Brain microvascular endothelial cell (primary cell): ENCODE measurements around the gene MAN1C1.

Experiments
- DNase-seq: peaks from one replicate; pipeline ENCODE4 v3.0.0-alpha.2; 2020
- H3K27ac ChIP-seq: fragments of 250-450 bp; sonication (Bioruptor Pico); 2 replicates; pipeline ENCODE4 v1.5.1; 2020; ENCODE audit warnings: mild to moderate bottlenecking, moderate library complexity
- H3K27me3 ChIP-seq: fragments of 250-450 bp; sonication (Bioruptor Pico); replicated peaks from 2 replicates; pipeline ENCODE4 v1.5.1; 2020; ENCODE audit warnings: mild to moderate bottlenecking
- H3K36me3 ChIP-seq: fragments of 250-450 bp; sonication (Bioruptor Pico); replicated peaks from 2 replicates; pipeline ENCODE4 v1.5.1; 2020; ENCODE audit warnings: mild to moderate bottlenecking
- H3K4me3 ChIP-seq: 2 replicates; pipeline ENCODE4 v1.5.1; 2011; ENCODE audit warnings: low read depth, mild to moderate bottlenecking, control low read depth, low read length, moderate library complexity
- in situ Hi-C: cut with HindIII; loops from 2 replicates; pipeline ENCODE4 v1.10.0; 2017; ENCODE audit warnings: low sequenced_read_pairs, low pct_ligation_motif_present
- TF ChIP-seq, protein P1 (sequence below): IDR thresholded peaks from 2 replicates; pipeline ENCODE4 v1.5.1; 2011; ENCODE audit warnings: low read depth, mild to moderate bottlenecking, moderate library complexity, low read length, control low read depth, inconsistent platforms; ENCODE audit errors: missing control alignments

The MAN1C1 gene

DNA sequence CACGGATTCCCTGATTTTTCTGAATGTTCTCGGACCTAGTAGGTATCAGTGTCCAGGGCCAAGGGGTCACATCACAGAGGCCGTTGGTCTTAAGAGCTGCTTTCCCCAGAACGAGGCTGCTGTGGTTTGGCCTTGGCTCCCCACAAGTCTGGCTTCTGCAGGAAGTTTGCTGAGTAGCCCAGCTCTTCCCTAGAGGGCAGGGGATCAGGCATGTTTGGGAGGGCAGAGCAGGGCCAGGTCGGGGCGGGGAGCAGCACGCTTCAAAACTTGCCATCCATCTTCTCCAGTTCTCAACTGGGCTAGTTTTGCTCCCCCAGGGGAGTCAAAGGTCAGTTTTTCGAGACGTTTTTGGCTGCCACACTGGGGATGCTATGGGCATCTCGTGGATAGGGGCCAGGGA lies 37.0 kb downstream of the MAN1C1 start:
- TF ChIP-seq, protein P1, sequence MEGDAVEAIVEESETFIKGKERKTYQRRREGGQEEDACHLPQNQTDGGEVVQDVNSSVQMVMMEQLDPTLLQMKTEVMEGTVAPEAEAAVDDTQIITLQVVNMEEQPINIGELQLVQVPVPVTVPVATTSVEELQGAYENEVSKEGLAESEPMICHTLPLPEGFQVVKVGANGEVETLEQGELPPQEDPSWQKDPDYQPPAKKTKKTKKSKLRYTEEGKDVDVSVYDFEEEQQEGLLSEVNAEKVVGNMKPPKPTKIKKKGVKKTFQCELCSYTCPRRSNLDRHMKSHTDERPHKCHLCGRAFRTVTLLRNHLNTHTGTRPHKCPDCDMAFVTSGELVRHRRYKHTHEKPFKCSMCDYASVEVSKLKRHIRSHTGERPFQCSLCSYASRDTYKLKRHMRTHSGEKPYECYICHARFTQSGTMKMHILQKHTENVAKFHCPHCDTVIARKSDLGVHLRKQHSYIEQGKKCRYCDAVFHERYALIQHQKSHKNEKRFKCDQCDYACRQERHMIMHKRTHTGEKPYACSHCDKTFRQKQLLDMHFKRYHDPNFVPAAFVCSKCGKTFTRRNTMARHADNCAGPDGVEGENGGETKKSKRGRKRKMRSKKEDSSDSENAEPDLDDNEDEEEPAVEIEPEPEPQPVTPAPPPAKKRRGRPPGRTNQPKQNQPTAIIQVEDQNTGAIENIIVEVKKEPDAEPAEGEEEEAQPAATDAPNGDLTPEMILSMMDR, result no peak
- Histone ChIP-seq H3K27ac (no peak overlapping the region), H3K36me3 (no peaks in the 10 kb centered on the region), H3K4me3 (no peak overlapping the region), H3K27me3 (peaks cover 6% of the 10 kb centered on the region)
- no peak for DNase-seq
- in situ Hi-C loops, result no loop called here

DNA sequence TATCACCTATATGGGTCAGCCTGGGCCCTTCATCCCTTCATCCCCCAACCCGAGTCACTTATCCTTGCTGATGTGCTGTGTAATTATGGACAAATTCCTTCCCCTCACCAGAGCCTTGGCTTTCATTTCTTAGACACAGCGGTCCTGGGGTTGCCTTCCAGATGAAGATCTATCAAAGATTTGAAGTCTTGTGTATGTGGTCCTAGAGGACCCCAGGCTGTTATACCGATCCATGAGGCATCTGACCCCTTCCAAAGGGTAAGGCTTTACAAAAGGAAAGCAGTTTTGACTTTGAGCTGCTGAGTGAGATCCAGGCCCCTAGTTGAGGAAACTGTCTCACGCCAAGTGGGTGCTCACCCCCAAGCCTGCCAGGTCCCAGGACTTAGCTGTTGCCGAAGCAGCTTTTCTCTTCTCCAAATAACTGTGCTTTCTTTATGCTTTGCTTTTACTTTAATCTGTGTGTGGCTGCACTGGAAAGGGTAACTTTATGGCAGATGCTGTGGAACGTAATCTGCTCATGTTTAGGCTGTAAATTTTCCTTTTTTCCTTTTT lies 37.6 kb downstream of the MAN1C1 start:
- H3K27me3 ChIP-seq, result peaks cover 1% of the 10 kb centered on the region
- in situ Hi-C loops, result no loop called here
- H3K27ac ChIP-seq, result no peak overlapping the region
- TF ChIP-seq, protein P1, result no peak
- DNase-seq, result no peak
- H3K36me3 ChIP-seq, result no peaks in the 10 kb centered on the region
- no peak overlapping the region for H3K4me3 ChIP-seq

DNA sequence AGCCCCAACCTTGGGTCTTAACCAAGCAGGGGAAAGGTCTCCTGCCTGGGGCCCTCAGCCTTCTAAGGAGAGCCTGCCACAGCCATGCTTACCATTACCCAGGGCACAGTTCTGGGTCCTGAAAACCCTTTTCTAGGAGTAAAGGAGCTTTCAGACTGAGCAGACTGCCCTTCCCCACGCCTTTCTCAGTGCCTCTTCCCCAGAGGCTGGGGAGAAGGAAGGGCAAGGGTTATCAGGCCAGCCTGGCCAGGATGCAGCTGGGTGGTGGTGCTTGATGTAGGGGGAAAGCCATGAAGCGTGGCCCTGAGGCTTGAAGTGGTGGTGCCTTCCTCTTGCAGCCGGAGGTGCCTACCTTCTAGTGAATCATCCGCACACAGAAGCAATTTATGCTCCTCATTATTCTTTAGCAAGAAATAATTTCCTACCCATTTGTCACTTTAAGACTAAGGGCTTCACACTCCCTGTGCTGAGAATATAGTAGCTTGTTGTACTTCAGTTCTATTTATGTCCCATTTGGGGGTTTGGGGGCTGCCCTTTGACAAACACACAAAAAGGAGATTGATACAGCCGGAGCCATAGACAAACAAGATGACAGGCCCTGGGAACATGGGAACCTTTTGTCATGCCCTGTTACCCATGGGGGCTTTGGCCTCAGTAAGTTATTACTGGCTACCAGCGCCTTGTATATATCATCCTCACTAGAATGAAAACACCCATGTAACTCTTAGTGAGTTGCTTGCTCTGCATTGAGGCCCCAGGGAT lies 40.7 kb downstream of the MAN1C1 start:
- H3K27ac ChIP-seq, result no peak overlapping the region
- H3K4me3 ChIP-seq, result no peak overlapping the region
- no peaks in the 10 kb centered on the region for H3K36me3 ChIP-seq
- no peaks in the 10 kb centered on the region for H3K27me3 ChIP-seq
- in situ Hi-C loops, result no loop called here
- TF ChIP-seq, protein P1, result no peak
- no peak for DNase-seq

DNA sequence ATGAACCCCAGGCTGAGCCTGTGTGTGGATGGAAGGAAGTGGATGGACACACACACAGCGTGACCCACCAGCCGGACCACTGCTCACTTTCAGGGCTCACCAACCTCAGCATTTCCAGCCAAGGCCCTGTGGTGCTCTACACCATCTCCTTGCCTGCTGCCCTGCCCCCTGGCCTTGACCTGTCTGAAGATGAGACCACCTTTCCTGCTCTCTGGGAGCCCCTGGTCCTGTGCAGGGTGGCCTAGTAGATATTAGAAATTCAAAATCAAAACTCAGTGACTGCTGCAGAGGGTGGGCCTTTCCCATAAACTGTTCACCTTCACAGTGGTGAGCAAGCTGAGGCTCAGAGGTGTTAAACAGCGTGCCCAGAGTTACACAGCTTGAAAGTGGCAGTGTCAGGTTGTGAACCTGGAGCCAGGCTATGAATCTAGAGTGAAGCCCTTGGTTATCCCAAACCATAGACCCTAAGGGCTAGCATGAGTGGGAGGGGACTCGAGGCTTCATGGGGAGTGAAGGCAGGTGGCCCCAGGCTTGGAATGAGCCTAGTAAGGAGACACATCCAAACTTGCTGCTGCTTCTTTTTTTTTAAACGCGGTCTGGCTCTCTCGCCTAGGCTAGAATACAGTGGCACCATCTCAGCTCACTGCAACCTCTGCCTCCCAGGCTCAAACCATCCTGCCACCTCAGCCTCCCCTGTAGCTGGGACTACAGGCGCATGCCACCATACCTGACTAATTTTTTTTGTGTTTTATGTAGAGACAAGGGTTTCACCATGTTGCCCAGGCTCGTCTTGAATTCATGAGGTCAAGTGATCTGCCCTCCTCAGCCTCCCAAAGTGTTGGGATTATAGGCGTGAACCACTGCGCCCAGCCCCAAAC lies 41.5 kb downstream of the MAN1C1 start:
- DNase-seq, result no peak
- no peaks in the 10 kb centered on the region for H3K27me3 ChIP-seq

DNA sequence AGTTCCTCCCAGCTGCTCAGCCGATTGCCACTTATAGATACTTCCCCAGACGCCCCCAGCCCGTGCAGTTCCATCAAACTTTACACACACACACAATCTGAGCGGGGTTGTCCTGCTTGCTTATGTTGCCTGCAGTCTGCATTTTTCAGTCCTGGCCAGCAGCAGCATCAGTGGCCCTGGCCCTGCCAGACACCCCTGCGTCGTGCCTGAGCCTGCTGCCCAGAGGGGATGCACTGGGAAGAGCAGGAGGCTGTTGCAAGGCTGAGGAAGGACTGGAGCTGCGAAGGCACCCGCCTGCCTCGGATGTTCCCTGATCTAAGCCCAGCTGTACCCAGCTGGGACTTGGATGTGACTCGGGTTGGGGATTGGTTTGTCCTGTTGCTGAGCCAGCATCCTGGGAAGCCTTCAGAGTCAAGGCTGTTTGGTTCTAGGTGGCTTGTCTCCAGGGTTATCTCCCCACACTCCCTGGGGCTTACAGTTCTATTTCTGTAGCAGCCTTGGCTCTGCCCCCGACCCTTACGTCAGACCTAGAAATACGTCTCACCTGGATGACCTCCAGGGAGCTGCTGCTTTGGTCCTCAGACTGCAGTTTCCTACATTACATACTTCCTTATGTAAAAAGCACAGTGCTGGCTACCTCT lies 42.3 kb downstream of the MAN1C1 start:
- Histone ChIP-seq H3K36me3 (no peaks in the 10 kb centered on the region), H3K4me3 (no peak overlapping the region), H3K27ac (no peak overlapping the region), H3K27me3 (no peaks in the 10 kb centered on the region)
- TF ChIP-seq, protein P1, result no peak
- DNase-seq, result no peak
- in situ Hi-C loops, result no loop called here

More for the DNA sequence above, 41.5 kb downstream of the MAN1C1 start:
- no peaks in the 10 kb centered on the region for H3K36me3 ChIP-seq
- in situ Hi-C loops, result no loop called here
- no peak overlapping the region for H3K27ac ChIP-seq
- no peak overlapping the region for H3K4me3 ChIP-seq
- TF ChIP-seq, protein P1, result no peak
